ENCODE results near the gene DCAF8L1.

DNA sequence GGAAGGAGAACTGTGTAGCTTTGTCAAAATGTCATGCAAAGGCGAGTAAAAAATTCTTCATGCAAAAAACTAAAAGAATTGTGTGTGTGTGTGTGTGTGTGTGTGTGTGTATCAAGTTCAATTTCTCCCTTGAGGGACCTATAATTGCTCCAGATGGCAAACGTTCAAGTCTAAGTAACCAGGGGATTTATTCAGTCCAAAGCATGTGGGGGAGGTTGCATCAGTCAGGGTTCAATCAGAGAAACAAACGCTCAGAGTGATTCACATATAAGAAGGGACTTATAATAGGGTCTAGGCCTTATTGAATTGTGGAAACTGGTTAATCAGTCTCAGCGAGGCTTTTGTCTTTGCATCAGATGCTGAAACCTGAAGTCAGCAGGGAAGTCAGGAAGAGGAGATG is 5.0 kb downstream of the DCAF8L1 start:
- no peak for TF ChIP-seq POLR2AphosphoS5 (IDR thresholded peaks at IDR 0.05; ENCODE audit: insufficient read depth, low read depth, low read length)
- no peak for TF ChIP-seq EZH2 (IDR thresholded peaks at IDR 0.05; ENCODE audit: borderline replicate concordance, low read depth, low read length, severe bottlenecking)
- TF ChIP-seq, protein P1, sequence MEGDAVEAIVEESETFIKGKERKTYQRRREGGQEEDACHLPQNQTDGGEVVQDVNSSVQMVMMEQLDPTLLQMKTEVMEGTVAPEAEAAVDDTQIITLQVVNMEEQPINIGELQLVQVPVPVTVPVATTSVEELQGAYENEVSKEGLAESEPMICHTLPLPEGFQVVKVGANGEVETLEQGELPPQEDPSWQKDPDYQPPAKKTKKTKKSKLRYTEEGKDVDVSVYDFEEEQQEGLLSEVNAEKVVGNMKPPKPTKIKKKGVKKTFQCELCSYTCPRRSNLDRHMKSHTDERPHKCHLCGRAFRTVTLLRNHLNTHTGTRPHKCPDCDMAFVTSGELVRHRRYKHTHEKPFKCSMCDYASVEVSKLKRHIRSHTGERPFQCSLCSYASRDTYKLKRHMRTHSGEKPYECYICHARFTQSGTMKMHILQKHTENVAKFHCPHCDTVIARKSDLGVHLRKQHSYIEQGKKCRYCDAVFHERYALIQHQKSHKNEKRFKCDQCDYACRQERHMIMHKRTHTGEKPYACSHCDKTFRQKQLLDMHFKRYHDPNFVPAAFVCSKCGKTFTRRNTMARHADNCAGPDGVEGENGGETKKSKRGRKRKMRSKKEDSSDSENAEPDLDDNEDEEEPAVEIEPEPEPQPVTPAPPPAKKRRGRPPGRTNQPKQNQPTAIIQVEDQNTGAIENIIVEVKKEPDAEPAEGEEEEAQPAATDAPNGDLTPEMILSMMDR (IDR thresholded peaks at IDR 0.05; ENCODE audit: extremely low read depth in 1 of 2, insufficient read depth in 1 of 2, low read depth in 1 of 2, low read length in 2 of 2) = no peak
